ENCODE results near the gene TTC21A.
"Not testable (repeated sequence)": the region's sequence is repeated elsewhere in the genome, so short reads cannot be mapped to it uniquely, and the experiment has no call there.

Gene TTC21A

GRCh38 chr3:39107388-39108199, at the start of gene TTC21A, which contains the start of gene GORASP1:
TTC21A (plus strand) TSS chr3:39107680; CDS start chr3:39107838, 158 bp downstream.
GORASP1 (minus strand) TSS chr3:39107627; CDS start chr3:39107541, 86 bp downstream.
- DNase-seq = peak; percentile 42

- DNase-seq = not testable (repeated sequence)
Observed at GRCh38 chr3:39061228-39061627, 46.3 kb upstream of the TTC21A start.

GRCh38 chr3:39062180-39062579, 45.3 kb upstream of the TTC21A start:
- DNase-seq = no peak

GRCh38 chr3:39063143-39063542, 44.3 kb upstream of the TTC21A start:
- no peak for DNase-seq

DNA sequence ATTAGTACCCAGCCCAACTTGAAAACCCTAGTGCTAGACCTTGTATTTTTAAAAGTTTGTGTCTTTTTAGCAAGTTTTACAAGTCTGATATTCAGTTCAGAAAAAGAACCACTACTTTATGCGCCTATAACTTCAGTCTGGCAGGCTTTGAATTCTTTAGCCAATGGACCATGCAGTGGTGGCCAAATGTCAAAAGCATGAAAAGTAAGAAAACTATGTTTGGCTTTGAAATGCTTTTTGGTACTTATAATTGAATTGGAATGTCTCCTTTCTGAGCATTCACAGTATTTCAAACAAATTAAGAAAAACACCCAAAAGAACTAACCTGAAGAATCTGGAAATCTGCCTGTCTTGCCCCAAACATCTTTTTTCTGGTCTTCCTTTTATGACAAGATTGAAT, 42.8 kb upstream of the TTC21A start:
- DNase-seq = no peak

- no peak for DNase-seq
Observed at GRCh38 chr3:39065197-39065596, 42.3 kb upstream of the TTC21A start.

- DNase-seq = no peak
Observed at GRCh38 chr3:39067286-39067685, 40.2 kb upstream of the TTC21A start.

DNA sequence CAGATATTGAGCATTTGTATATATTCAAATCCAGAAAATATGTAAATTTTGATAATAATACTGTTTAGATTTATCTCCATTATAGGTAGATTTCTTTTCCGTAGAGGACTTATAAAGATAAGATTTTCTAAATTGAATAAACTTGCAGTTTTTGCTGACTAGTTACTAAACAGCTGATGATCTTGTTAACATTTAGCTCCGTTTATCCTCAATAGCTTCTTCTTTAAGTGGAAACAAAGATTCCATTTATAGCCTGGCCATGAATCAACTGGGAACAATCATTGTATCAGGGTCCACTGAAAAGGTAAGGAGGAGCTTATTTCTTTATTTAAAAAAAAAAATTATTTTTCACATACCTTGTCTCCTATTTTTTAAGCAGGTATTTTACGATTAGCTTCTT, 38.9 kb upstream of the TTC21A start:
- no peak for DNase-seq

DNA sequence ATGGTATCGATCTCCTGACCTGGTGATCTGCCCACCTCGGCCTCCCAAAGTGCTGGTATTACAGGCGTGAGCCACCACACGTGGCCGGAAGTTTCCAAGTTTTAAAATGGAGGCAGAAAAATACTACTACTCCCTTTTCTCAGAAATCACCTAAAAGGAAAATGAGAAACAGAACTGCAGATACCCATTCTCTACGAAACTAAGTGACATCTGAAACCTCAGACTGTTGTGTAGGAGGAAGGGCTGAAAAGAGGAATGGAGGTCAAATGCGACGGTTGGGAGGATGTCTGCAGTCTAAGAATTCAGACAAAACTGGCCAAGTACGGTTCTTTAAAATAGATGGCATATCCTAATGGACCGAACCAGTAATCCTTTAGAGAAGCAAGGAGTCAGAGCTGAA, 31.6 kb upstream of the TTC21A start:
- no peak for DNase-seq

GRCh38 chr3:39079530-39079929, 27.9 kb upstream of the TTC21A start:
- no peak for DNase-seq

- DNase-seq = no peak
Observed at GRCh38 chr3:39080026-39080425, 27.5 kb upstream of the TTC21A start.

DNA sequence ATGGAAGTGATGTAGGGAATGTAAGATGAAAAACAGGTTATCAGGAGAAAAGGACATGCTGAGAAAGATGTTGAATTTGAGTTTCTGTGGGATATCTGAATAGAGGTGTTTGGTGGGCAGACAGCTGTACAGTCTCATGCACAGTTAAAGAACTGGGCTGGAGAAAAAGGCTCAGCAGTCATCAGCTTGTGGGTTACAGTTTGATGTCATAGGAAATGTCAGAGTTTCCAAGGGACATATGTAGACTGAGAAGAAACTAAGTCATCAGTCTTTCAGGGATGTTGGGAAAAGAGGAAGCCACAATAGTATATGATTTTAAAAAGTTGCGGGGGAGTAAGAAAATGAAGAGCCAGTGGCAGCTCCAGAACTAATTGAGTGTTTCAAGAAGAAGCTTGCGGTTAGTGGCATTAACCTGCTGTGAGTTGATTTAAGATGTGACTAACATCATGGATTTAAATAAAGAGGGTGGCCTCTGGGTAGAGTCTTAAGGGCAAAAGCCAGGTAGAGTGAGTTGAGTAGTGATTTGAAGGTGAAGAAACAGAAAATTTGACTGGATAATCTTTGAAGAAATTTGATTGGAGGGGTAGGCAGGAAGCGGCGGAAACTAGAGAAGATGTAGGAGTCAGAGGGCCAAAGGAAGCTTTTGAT, 24.7 kb upstream of the TTC21A start:
- DNase-seq = no peak

DNA sequence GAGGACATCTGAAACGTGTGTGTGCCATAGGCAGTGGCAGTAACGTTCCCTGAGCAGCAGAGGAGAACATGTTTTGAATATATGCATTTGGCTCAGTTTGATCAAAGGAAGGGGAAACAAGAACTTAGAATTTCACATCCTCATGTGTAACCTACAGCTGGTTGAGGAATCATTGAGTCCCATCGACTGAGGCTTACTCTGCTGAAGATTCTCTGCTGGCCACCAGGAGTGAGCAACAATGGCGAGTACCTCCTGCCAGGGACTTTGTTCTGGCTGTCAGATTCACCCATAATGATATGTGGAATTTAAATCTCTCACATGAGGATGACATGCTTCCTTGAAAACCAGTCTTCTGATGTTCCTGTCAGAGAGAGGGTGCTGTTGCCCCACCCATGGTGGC, 21.3 kb upstream of the TTC21A start:
- no peak for DNase-seq

DNA sequence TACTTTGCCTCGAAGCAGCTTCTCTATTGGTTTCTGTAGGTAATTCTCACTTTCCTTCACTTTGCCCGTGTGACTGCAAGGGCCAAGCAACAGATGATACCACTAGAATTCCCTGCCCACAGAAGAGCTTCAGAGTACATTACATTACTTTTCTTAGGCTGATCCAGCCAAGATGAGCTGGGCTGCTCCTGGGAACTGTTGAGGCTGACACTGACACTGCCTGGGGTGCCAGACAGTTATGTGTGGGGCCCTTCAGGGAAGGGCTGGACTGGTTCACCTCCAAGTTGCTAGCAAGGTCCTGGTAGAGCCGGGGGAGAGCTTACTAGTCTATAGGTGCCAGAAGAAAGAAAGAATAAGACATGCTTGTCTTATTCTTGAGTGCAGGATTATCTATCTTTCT, 19.0 kb upstream of the TTC21A start:
- DNase-seq = no peak

- DNase-seq = no peak
Observed at GRCh38 chr3:39088889-39089288, 18.6 kb upstream of the TTC21A start.

- DNase-seq = no peak
Observed at GRCh38 chr3:39090922-39091321, 16.6 kb upstream of the TTC21A start.

DNA sequence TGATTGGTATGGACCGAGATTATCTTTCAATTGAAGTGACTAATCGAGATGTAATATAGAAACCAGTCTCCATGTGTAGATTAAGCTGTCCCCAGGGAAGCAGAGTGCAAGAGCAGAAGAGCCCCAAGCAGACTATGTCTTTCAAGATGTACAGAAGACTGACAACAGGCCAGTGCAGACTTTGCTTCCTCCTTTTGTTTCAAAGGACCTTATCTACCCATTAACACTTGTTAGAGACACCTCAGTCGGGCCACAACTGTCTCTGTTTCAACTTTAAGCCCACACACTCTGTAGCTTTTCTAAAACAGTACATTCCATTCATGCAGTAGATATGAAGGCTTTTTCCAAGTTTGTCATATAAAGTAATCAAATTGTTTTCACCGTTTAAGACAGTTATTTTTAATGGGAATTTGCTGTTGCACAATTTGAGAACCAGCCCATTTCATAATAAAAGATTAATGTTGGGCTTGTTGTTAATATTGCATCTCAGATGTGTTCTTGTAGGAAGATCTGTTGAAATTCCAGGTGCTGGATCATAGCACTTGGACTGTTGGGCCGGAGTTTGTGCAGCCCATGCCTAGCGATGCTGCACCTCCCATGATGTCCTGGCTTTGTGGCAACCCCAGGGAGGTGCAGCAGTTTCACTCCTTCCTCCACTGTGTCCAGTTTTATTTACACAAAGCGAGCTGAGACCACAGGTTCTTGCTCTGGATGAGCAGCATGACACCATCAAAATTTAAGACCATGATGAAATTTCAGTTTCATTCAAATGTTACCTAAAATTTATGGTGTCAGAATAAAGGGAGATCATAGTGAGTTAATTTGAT, 12.4 kb upstream of the TTC21A start:
- DNase-seq = no peak

GRCh38 chr3:39095778-39096177, 11.7 kb upstream of the TTC21A start:
- DNase-seq = no peak

- DNase-seq = no peak
Observed at GRCh38 chr3:39096775-39097174, 10.7 kb upstream of the TTC21A start.

DNA sequence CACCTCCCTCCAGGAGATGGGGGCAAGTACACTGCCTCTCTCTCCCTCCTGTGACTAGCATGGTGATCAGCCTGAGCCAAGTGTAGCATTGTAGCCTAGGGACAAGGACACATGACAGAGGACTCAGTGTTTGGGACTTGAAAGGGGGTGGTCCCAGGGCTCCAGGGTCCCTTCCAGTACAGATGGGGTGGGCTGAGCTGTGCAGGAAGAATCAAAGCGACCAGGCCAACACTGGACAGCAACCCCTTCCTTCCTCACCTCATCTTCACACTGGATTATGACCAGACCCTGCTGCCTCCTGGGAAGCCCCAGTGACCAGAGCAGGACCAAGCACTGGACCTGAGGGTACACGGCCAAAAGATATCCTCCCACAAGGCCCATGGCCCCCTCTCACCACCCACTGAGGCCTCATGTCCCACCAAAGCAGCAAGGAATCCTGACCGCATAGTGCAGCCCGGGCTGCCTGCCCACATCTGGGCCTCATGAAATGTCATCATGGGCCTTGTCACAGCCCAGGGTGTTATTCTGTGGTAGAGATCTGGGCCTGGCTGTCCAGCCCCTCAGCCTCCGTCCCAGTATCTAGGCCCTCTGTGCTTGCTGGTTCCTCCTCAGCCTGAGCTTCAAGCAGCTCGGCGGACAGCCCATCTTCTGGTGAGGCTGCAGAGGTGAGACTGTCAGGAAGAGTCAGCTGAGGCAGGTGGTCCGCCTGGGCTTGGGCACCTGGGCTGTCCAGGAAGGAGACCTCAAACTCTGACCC, 9.6 kb upstream of the TTC21A start:
- no peak for DNase-seq

DNA sequence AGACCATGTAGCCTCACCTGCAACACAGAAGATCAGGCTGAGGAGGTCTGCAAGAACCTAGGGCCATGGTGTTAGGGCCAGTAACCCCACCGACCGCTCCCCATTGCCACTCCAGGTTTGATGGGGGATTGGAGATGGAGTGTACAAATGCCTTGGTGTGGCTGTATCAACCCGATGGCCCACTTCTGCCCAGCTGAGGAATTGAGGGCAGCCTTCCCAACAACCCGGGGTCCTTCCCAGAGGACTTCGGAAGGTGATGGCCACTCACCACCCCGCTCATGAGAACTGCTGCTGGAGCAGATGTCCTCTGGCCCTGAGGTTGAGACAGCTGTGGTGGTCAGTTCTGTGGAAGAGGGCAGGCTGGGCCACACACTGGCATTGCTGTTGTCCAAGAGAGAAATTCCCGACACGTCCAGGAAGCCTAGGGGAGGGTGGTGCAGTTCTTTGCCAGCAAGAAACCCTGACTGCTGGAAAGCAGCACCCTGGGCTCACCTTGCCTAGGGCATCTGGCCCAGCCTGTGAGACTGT, 8.9 kb upstream of the TTC21A start:
- DNase-seq = no peak

- DNase-seq = no peak
Observed at GRCh38 chr3:39099242-39099641, 8.2 kb upstream of the TTC21A start.
